Measurements from ENCODE around the gene KLC4.
"Not testable (repeated sequence)": the region's sequence is repeated elsewhere in the genome, so short reads cannot be mapped to it uniquely, and the experiment has no call there.

Gene KLC4

DNA sequence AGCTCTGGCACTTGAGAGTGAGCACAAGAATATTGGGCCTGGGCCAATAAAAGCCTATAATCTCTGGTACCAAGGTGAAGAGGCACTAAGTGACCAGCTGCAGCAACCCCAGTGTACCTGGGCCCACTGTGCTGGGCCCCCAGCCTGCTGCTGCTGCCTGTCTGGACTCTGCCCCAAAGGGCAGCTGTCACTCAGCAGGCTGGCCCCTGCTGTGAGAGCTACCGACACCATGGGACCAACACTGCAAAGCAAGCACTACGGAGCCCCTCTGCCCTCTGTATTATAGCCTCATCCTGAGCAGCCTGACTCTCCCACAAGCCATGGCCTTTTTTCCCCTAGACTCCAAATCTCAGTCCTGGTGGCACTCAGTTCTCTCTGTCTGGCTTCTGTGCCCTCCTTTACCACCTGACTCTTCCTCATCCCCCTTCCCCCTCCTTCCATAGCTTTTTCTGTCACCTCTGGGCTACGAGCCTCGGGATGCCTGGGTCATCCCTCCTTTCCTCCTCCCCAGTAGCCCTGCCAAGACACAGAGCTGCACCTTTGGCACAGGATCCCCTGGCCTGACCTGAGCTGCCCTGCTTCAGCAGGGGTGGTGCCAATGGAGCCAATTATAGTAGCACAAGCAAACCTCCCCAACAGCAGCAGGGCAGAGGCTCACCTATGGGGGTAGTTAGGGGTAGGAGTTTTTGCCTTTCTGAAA lies 23.8 kb upstream of the KLC4 start:
- no peak for DNase-seq (ENCODE audit: extremely low read depth in 1 of 2, low read depth in 1 of 2)

DNA sequence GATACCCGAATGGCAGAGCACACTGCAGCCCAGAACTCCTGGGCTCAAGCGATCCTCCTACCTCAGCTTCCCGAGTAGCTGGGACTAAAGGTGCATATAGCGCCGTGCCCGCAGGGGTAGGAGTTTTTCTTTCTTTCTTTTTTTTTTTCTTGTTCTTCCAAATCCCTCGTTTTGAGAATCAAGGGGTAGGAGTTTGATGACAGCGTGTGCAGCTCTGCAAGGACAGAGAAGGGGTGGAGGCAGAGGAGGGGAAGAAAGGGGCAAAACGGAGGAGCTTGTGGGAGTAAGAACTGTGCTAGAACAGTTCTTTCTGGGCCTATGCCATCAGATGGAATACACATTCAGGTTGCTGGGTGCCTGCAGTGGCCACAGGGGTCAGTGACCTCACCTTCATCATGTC lies 22.7 kb upstream of the KLC4 start:
- DNase-seq (ENCODE audit: extremely low read depth in 1 of 2, low read depth in 1 of 2) = no peak

DNA sequence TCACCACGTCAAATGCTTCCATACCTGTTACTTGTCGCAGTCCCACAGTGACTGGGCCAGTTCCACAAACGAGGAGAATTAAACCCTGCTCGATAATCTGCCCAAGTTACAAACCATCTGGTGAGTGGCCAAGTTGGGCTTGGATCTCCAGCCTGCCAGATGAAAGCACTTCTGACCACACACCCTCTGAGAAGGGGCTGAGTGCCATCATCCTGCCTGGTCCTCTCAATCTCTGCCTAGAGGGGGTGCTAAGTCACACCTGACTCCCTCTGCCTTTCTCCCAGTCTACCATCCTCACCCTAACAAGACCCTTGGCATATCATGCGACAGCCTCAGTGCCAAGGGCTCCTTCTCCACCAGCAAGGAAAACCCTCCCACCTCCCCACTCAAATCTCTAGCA lies 22.2 kb upstream of the KLC4 start:
- no peak for DNase-seq (ENCODE audit: extremely low read depth in 1 of 2, low read depth in 1 of 2)

DNA sequence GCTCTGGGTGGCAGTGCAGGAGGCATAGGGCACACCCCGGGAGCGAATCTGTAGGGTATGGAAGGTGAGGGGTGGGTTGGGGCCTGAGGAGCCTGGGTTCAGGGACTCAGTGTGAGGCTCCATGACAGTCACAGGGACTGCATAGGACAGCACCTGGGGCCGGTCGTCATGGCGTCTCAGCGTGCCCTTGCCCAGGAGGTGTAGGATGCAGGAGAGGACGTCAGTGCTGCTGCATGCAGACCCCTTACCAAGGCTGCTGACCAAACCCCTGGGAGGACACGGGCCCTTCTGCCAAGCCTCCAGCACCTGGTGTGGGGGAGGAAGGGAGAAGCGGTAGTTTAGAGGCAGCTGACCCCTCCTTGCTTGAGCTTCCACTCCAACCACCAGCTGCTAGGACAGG lies 21.7 kb upstream of the KLC4 start:
- DNase-seq (ENCODE audit: extremely low read depth in 1 of 2, low read depth in 1 of 2) = no peak

DNA sequence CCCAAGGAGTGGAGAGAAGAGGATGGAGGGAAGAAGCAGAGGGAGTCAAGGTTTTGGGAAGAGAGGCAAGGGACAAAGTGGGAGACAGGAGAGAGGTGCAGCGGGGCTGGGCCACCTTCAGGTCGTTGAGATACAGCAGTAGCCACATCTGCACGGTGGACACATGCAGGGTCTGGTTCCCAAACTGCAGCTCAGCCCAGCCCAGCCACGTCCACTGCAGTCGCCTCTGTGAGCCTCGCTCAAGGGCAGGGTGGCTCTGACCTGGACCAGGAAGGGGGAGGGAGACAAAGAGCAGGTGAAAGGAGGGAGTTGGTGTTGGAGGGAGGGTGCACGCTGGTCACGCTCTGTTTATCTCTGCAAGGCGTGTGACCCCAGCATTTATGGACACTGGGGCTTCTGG lies 20.7 kb upstream of the KLC4 start:
- no peak for DNase-seq (ENCODE audit: extremely low read depth in 1 of 2, low read depth in 1 of 2)

DNA sequence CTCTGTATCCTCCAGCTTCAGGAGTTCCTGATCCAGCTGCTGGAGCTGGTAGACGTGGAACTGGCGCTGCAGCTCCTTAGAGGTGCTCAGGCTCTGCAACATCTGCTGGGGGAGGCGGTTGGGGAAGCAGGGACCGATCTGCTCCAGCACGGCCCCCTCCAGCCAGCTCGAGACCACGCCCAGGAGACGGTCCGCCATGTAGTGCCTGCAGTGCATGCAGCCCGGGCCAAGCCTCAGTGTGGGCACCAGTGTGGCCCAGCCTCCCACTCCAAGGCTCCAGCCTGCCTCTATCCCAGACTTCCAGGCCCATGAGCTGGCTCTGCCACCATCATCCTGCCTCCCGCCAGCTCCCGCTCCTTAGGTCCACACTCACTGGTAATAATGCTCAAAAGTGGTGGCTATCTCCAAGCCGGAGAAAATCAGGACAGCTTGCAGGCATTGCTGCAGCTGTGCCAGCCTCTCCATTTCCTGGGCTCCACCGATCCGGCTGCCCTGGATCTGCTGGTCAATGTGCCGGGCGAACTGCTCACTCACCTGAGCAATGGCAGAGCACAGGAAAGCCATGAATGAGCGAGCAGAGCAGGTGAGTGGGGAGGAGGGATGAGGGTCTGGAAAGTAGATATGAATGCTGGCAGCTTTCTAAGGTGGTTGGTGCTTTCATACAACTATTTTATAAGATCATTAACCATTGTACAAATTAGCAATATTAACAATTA lies 18.7 kb upstream of the KLC4 start:
- DNase-seq (ENCODE audit: extremely low read depth in 1 of 2, low read depth in 1 of 2) = no peak

DNA sequence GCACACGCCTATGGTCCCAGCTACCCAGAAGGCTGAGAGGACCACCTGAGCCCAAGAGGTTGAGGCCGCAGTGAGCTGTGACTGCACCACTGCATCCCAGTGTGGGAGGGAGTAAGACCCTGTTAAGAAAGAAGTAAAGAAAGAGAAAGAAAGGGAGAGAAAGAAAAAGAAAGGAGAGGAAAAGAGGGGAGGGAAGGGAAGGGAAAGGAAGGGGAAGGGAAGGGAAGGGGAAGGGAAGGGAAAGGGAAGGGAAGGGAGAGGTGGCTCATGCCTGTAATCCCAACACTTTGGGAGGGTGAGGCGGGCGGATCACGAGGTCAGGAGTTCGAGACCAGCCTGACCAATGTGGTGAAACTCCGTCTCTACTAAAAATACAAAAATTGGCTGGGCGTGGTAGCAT lies 18.0 kb upstream of the KLC4 start:
- DNase-seq (ENCODE audit: extremely low read depth in 1 of 2, low read depth in 1 of 2) = not testable (repeated sequence)

DNA sequence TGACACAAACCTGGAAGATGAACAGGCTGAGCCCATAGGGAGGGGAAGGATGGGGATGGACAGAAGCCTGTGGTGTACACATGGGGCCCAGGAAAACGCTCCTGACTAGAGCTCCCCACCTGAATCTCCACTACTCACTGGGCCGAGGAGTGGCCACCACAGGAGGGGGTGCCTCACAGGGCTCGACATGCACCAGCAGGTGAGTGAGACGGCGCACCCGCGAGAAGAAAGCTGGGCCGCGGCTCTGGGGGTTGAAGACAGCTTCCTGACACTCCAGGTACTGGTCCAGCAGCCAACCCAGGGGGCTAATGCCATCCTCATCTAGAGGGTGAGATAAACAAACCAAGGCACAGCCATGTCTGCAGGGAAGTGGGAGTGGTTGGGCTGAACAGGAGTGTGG lies 16.1 kb upstream of the KLC4 start:
- no peak for DNase-seq (ENCODE audit: extremely low read depth in 1 of 2, low read depth in 1 of 2)

DNA sequence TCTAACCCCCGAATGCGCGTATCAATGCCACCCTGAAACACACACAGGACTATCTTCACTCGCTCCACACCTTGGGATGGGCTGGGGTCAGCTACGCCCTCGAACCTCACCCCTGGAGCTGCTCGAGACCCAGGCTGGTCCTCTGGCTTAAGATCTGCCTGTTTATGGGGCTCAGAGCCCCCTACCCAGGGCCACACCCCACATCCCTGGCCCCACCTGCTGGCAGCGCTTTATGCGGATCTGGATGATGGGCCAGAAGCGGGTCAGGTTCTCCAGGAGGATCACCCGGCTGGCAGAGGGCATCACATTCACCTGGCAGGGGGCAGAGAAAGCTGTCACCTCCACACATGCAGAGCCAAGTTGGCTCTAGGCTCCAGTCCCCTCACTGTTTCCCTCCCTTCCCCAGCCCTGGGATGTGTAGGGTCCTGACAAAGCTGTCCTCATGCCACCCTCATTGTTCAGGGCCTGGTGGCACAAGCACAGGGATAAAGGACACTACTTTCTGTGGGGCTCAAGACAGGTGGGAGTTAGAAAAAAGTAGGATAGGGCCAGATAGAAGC lies 14.0 kb upstream of the KLC4 start:
- DNase-seq (ENCODE audit: extremely low read depth in 1 of 2, low read depth in 1 of 2) = no peak

DNA sequence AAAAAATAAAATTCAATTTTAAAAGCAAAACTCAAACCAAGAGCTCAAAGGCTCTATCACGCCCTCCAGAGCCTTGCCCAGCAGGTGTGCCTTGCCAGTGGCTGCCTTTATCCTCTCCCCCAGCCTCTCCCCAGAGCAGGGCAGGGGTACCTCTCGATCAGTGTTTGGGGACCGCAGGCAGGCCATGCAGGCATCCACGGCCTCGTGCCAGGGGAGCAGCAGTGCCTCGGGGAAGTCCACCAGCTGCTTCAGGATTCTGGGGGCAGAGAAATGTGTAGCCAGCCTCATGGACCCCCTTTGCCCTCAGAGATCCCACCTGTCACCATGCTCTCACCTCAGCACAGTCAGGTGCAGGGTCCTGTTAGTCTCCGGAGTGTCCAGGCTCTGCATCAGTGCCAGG lies 11.4 kb upstream of the KLC4 start:
- no peak for DNase-seq (ENCODE audit: extremely low read depth in 1 of 2, low read depth in 1 of 2)

DNA sequence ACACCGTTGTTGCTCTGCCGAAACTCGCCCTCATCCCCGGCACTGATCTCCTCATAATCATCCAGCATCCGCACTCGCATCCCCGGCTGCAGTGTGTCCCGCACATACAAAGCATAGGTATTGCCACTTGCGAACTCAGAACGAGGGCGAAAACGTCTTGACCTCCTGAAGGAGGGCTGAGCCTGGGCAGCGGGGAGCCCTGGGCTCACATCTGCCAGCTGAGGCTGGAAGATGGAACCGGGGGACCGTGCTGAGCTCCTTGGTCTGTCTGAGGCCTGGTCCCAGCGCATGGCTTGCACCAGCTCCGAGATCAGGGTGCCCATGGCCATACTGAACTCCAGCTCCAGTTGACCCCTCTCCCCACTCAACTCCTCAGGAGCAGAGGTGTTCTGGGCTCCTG lies 8.4 kb upstream of the KLC4 start:
- DNase-seq (ENCODE audit: extremely low read depth in 1 of 2, low read depth in 1 of 2) = no peak

DNA sequence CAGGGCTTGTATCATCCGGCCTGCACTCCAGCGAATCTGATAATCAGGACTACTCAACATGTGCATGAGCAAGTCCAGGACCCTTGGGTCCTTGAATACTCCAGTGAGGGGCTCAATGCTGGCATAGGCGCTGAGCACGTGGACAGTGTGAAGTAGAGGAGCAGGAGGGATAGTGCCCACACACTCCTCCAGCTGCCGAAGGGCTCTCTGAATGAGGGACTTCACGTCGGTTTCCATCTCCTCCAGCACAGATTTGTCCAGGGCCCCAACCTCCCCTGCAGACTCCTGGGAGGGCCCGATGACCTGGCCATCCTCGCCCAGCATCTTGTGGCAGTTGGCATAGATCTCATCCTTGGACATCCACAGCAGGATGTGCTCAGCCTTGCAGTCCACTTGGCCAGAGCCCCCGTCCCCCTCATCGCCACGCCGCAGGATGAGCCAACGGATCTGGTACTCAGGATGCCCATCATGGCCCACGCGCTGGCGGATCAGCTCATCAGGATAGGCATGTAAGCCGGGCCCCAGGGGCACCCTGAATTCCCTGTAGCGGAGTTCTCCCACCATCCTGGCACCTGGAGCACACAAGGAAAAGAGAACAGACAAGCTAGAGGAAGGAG lies 7.1 kb upstream of the KLC4 start:
- DNase-seq (ENCODE audit: extremely low read depth in 1 of 2, low read depth in 1 of 2) = no peak

DNA sequence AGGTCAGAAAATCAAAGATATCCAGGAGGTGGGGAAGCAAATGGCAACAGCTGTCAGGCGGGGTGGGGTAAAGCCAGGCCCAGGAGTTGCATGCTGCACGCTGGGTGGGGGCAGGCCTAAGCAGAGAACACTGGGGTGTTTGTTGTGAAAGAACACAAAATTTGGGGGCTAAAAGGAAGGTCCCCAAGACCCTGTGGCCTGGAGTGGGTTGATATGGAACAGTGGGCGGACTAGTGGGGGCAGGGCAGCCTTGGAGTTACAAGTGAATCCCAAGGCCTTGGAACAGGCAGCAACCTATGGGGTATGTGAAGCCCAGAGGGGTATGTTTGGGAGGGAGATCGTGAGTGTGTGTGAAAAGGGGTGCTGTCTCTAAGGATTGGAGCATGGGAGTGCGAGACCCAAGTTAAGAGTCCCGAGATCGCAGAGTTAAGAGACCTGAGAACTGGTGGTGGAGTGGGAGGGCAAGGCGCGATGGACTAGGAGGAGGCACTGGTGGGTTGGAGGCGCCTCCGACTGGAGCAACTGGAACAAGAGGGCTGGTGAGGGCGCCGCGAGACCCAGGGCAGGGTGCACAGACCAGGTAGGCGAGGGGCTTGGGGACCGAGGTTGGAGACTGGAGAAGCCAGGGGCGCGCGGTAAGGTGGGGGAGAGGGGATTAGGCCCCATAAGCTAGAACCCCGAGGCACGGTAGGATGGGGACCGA lies 6.4 kb upstream of the KLC4 start:
- no peak for DNase-seq (ENCODE audit: extremely low read depth in 1 of 2, low read depth in 1 of 2)

DNA sequence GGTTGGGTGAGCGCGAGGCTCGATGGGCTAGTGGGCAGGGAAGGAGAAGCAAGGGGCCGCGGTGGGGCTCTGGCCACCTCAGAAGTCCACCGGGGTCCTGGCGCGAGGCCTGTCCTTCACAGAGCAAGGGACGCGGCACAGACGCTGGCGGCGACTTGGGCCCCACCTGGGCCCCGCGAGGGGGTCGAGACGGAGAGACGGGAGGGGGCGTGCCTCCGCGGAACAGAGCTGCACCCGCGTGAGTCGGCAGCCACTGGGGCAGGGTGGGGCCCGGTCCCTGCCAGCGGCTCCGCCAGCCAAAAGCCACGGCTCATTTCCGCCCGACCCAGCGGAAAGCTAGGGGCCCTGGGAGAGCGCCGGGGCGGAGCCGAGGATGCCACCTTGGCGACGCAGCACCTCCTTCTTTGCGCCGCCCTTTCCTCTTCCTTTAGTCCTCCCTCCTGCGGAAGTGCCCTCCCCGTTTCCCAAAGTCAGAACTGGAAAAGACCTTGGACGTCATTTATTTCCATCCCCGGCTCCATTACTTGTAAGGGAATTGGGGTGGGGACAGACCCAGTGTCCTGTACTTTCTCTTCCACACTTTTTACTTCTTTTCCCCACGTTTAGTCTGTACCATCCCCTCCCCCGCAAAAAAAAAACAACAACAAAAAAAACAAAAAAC lies 5.8 kb upstream of the KLC4 start, which contains the start of gene CUL7:
Gene CUL7, minus strand, starts transcription at position 307 of the 661 bp plus-strand sequence. CDS start 1,063 bp downstream, outside the sequence.
- peak; percentile 85 to 90 for DNase-seq (ENCODE audit: extremely low read depth in 1 of 2, low read depth in 1 of 2)

DNA sequence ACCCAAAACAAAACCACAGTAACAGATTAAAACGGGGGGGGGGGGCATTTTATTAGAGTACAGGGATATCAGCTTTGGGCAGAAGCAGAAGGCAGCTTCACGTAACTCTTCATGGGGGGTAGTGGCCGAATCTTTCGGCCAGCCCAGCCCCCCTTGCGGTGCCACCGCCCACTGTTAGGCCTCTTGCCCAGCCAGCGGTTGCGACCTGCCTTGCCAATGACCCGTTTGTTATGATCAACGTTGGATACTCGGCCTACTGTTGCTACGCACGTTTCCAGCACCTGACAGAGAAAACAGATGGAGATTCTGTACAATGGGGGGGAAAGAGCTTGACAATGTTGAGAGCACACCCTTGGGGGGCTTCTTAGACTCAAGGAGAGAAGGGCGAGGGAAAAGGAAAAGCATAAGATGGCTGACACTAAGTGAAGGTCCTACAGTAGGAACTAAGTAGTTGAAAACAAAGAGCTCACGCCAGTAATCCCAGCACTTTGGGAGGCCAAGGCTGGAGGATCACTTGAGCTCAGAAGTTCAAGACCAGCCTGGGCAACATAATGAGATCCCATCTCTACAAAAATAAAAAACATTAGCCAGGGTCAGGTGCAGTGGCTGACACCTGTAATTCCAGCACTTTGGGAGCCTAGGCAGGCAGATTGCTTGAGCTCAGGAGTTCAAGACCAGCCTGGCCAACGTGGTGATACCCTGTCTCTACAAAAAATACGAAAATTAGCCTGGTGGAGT lies 5.1 kb upstream of the KLC4 start:
- no peak for DNase-seq (ENCODE audit: extremely low read depth in 1 of 2, low read depth in 1 of 2)

DNA sequence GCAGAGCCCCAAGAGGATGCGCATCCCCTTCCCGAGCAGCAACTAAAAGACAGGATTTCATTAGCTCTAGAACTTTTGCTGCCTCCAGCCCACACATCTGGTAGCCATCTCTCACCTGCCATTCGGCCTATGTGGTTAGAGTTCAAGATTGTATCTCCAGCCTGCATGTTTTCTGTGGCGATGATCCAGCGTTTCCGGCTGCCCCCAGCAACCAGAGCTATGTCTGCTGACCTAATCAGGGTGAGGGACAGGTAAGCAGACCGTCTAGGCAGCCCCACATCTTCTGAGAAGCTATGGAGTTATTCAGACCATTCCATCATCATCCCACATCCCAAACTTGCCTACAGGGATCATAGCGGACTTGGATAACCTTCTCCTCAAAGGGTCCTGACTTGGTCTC lies 3.5 kb upstream of the KLC4 start:
- DNase-seq (ENCODE audit: extremely low read depth in 1 of 2, low read depth in 1 of 2) = no peak

DNA sequence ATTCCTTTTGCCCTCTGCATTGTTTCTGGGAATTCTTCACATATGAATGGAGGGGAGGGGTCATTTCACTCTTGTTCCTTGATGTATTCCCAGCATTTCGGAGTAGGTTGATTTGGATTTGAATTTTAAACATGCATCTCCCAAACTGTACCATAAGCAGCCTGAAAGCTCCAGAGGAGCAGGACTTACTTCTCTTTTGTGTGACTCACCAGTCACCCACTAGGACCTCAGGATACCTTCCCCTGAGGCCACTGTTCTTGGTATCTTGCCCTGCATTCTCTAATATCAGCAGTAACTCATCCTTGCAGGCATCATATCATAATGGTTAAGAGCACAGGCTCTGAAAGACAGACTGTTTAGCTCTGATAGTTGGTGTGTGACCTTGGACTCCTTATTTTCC lies 900 bp upstream of the KLC4 start:
- DNase-seq (ENCODE audit: extremely low read depth in 1 of 2, low read depth in 1 of 2) = no peak

DNA sequence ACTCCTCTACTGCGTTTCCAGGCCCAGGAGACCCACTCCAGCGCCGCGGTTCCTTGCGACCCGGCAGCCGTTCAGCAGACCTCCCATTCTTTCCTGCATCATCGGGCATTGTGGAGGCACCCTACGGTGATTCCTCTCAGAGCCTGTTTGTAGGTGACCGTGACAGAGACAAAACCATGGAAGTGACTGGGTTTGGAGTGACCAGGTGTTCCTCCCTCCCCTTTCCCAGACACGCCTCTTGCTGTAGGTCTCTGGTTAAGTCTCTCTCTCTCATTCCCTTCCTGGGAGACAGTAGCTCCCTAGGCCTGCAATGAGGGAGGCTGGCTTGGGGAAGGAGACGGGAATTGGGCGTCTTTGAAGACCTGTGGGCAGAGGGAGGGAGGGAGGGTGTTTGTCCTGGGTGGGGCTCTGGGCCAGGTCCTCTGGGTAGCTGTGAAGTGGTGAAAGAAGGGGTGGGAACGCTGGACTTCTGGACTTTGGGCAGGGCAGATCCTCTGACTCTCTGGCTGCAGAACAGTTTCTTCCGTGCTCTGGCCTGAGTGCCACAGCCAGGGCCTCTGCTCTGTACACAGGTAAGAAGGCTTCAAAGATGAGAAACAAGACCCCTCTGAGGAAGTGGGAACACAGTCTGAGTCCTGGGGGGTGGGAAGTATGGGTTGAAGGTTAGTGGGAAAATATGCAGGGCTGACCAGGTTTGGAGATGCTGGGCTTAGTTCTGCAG lies 763 bp downstream of the KLC4 start:
- DNase-seq (ENCODE audit: extremely low read depth in 1 of 2, low read depth in 1 of 2) = no peak

Measured in stimulated activated CD8-positive, alpha-beta memory T cell treated with anti-CD3 and anti-CD28 coated beads, Interleukin-7, amount 100 ng/mL, for 48 hours (primary cell).